ENCODE results near the gene BPIFB3. TPM values are rescaled to one million over a fixed set of nuclear protein-coding genes. Genes with fewer than 3 reads are reported as not detected.

The BPIFB3 gene
- total and polyA plus RNA-seq, 2 of the 13 experiments (the other 11 are each of a cell fraction or from before 2014, with no cell fraction given), result 0.09 TPM; not detected in 1

DNA sequence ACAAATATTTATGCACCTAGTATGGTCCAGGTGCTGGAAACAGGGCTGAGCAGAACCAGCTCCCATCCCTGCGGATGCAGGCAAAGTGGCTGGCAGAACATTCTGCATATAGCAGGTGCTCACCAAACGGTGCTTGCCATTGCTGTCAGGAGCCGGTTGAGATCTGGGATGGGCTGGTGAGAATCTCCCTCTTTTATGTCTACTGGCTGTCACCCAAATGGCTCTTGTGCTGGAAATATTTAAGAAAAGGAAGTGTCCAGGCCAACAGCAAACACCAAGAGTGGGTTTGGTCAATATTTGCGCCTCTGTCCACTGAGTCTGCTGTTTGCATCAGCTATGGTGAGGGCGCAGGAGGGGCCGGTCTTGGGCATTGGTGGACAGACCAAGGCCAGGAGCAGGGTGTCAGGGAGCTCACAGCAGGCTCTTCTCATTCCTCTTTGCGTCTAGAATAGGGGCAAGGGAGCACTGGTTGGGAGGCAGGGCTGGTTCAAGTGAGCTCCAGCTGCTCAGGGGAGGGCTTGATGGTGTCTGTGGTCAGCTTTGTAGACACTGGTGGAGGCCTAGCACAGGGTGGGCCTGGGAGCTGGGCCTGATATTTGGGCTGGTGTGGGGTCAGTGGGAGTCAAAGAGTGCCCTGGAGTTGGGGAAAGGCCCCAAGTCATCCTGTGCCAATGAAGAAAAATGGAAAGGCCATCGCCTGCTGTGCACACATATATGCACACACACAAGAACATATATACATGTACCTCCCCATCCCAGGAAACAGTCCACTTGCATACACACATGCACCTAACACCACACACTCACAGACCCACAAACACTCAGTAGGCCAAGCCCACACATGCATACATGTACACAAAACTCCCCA lies 47.6 kb upstream of the BPIFB3 start (continued):
- TF ChIP-seq, protein P1, sequence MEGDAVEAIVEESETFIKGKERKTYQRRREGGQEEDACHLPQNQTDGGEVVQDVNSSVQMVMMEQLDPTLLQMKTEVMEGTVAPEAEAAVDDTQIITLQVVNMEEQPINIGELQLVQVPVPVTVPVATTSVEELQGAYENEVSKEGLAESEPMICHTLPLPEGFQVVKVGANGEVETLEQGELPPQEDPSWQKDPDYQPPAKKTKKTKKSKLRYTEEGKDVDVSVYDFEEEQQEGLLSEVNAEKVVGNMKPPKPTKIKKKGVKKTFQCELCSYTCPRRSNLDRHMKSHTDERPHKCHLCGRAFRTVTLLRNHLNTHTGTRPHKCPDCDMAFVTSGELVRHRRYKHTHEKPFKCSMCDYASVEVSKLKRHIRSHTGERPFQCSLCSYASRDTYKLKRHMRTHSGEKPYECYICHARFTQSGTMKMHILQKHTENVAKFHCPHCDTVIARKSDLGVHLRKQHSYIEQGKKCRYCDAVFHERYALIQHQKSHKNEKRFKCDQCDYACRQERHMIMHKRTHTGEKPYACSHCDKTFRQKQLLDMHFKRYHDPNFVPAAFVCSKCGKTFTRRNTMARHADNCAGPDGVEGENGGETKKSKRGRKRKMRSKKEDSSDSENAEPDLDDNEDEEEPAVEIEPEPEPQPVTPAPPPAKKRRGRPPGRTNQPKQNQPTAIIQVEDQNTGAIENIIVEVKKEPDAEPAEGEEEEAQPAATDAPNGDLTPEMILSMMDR (CRISPR knock-in tag; IDR thresholded peaks at IDR 0.05), result no peak; the same call in none of the 2 replicates
- TF ChIP-seq ZNF547 (CRISPR knock-in tag; IDR thresholded peaks at IDR 0.05) (peak; percentile 86), ZFP36 (IDR thresholded peaks at IDR 0.05; ENCODE audit: borderline replicate concordance, low read depth, low read length, partially characterized antibody) (no peak), ZNF768 (CRISPR knock-in tag; IDR thresholded peaks at IDR 0.05) (peak; percentile 46), ETV6 (CRISPR knock-in tag; conservative IDR thresholded peaks at IDR 0.05) (peak; percentile 94), SOX5 (CRISPR knock-in tag; IDR thresholded peaks at IDR 0.05; ENCODE audit: borderline replicate concordance) (peak; percentile 94), NFKB2 (CRISPR knock-in tag; IDR thresholded peaks at IDR 0.05; ENCODE audit: borderline replicate concordance) (peak; percentile 85; the same call in 1 of the 2 replicates), WIZ (CRISPR knock-in tag; IDR thresholded peaks at IDR 0.05) (peak; percentile 93), ZNF326 (CRISPR knock-in tag; IDR thresholded peaks at IDR 0.05; ENCODE audit: borderline replicate concordance) (no peak), ZNF260 (CRISPR knock-in tag; IDR thresholded peaks at IDR 0.05; ENCODE audit: borderline replicate concordance, low read depth) (no peak), ZNF460 (CRISPR knock-in tag; IDR thresholded peaks at IDR 0.05; ENCODE audit: borderline replicate concordance) (no peak), DNMT3B (CRISPR knock-in tag; conservative IDR thresholded peaks at IDR 0.05) (no peak), TBL1XR1 (IDR thresholded peaks at IDR 0.05; ENCODE audit: borderline replicate concordance, low read length, partially characterized antibody) (no peak), ZMYM4 (CRISPR knock-in tag; IDR thresholded peaks at IDR 0.05) (peak; percentile 91), NKX3-1 (CRISPR knock-in tag; IDR thresholded peaks at IDR 0.05) (no peak), FOSL1 (CRISPR knock-in tag; IDR thresholded peaks at IDR 0.05; ENCODE audit: borderline replicate concordance) (no peak), SALL1 (CRISPR knock-in tag; IDR thresholded peaks at IDR 0.05) (peak; percentile 99), FOXP1 (IDR thresholded peaks at IDR 0.05) (no peak), FOXP1 (CRISPR knock-in tag; IDR thresholded peaks at IDR 0.05) (peak; percentile 93)
- TF ChIP-seq, protein P2, sequence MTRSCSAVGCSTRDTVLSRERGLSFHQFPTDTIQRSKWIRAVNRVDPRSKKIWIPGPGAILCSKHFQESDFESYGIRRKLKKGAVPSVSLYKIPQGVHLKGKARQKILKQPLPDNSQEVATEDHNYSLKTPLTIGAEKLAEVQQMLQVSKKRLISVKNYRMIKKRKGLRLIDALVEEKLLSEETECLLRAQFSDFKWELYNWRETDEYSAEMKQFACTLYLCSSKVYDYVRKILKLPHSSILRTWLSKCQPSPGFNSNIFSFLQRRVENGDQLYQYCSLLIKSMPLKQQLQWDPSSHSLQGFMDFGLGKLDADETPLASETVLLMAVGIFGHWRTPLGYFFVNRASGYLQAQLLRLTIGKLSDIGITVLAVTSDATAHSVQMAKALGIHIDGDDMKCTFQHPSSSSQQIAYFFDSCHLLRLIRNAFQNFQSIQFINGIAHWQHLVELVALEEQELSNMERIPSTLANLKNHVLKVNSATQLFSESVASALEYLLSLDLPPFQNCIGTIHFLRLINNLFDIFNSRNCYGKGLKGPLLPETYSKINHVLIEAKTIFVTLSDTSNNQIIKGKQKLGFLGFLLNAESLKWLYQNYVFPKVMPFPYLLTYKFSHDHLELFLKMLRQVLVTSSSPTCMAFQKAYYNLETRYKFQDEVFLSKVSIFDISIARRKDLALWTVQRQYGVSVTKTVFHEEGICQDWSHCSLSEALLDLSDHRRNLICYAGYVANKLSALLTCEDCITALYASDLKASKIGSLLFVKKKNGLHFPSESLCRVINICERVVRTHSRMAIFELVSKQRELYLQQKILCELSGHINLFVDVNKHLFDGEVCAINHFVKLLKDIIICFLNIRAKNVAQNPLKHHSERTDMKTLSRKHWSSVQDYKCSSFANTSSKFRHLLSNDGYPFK (CRISPR knock-in tag; IDR thresholded peaks at IDR 0.05; ENCODE audit: borderline replicate concordance), result no peak; the same call in none of the 2 replicates
- TF ChIP-seq, protein P3, sequence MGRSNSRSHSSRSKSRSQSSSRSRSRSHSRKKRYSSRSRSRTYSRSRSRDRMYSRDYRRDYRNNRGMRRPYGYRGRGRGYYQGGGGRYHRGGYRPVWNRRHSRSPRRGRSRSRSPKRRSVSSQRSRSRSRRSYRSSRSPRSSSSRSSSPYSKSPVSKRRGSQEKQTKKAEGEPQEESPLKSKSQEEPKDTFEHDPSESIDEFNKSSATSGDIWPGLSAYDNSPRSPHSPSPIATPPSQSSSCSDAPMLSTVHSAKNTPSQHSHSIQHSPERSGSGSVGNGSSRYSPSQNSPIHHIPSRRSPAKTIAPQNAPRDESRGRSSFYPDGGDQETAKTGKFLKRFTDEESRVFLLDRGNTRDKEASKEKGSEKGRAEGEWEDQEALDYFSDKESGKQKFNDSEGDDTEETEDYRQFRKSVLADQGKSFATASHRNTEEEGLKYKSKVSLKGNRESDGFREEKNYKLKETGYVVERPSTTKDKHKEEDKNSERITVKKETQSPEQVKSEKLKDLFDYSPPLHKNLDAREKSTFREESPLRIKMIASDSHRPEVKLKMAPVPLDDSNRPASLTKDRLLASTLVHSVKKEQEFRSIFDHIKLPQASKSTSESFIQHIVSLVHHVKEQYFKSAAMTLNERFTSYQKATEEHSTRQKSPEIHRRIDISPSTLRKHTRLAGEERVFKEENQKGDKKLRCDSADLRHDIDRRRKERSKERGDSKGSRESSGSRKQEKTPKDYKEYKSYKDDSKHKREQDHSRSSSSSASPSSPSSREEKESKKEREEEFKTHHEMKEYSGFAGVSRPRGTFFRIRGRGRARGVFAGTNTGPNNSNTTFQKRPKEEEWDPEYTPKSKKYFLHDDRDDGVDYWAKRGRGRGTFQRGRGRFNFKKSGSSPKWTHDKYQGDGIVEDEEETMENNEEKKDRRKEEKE (IDR thresholded peaks at IDR 0.05), result no peak
- TF ChIP-seq, protein P4, sequence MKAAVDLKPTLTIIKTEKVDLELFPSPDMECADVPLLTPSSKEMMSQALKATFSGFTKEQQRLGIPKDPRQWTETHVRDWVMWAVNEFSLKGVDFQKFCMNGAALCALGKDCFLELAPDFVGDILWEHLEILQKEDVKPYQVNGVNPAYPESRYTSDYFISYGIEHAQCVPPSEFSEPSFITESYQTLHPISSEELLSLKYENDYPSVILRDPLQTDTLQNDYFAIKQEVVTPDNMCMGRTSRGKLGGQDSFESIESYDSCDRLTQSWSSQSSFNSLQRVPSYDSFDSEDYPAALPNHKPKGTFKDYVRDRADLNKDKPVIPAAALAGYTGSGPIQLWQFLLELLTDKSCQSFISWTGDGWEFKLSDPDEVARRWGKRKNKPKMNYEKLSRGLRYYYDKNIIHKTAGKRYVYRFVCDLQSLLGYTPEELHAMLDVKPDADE (CRISPR knock-in tag; IDR thresholded peaks at IDR 0.05), result no peak
